ENCODE data around the gene CENPF.

CENPF gene

DNA sequence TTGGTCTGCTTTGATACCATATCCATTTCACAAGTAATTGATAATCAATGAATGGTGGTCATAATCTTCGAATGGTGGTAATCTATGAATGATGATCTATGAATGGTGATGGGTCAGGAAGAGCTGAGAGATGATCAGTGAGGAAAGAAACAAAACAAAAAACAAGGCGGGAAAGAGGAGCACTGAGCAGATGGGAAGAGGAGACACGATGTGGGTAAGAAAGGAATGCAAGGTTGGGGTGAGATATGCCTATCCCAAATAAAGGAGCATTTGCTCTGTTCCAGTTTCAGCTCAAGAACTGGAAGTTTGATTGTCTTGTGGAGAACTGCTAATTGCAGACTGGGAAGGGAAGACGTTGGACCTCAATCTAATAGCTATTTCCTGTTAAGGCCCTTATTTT lies 73.8 kb downstream of the CENPF start:
- Histone ChIP-seq H2AFZ (ENCODE audit: low read depth, low read length) (no peak overlapping the region), H3K36me3 (replicated peaks; ENCODE audit: low read depth, low read length) (peaks cover 18% of the 10 kb centered on the region), H3K4me2 (ENCODE audit: low read length) (no peak overlapping the region), H3K27me3 (ENCODE audit: low read depth, low read length) (no peaks in the 10 kb centered on the region), H3K4me3 (ENCODE audit: low read length) (no peak overlapping the region), H3K27ac (ENCODE audit: low read length) (no peak overlapping the region), H4K20me1 (ENCODE audit: insufficient read depth, low read length) (0 out of 2 replicates have a peak, but pooled peaks cover 10% of the 10 kb centered on the region), H3K79me2 (ENCODE audit: low read length) (no peaks in the 10 kb centered on the region), H3K9ac (ENCODE audit: low read length) (no peak overlapping the region), H3K9me3 (ENCODE audit: insufficient read depth, low read length) (no peaks in the 10 kb centered on the region), H3K4me1 (ENCODE audit: low read length) (no peaks in the 10 kb centered on the region)
- no peak for TF ChIP-seq EZH2phosphoT487 (IDR thresholded peaks at IDR 0.05; ENCODE audit: low read depth)
- TF ChIP-seq, protein P1, sequence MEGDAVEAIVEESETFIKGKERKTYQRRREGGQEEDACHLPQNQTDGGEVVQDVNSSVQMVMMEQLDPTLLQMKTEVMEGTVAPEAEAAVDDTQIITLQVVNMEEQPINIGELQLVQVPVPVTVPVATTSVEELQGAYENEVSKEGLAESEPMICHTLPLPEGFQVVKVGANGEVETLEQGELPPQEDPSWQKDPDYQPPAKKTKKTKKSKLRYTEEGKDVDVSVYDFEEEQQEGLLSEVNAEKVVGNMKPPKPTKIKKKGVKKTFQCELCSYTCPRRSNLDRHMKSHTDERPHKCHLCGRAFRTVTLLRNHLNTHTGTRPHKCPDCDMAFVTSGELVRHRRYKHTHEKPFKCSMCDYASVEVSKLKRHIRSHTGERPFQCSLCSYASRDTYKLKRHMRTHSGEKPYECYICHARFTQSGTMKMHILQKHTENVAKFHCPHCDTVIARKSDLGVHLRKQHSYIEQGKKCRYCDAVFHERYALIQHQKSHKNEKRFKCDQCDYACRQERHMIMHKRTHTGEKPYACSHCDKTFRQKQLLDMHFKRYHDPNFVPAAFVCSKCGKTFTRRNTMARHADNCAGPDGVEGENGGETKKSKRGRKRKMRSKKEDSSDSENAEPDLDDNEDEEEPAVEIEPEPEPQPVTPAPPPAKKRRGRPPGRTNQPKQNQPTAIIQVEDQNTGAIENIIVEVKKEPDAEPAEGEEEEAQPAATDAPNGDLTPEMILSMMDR (IDR thresholded peaks at IDR 0.05; ENCODE audit: low read depth, low read length): no peak

DNA sequence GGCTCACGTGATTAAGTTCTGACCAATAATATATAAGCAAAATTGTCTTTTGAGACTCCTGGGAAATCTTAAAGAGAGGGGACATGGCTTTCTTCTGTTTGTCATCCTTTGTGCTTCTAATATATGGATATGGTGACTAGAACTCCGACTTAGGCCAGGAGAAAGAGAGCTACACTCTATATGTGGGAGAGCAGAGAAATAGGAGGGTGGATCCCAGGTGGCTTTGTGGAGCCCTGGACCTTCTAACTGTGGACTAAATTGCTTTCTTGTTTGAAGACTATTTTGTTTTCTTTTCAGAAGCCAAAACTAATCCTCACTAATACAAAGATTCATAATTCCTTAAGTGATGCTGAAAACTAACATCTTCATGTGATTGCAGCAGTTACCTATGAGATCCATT lies 75.0 kb downstream of the CENPF start:
- no peak overlapping the region for H3K9ac ChIP-seq (ENCODE audit: low read length)
- no peaks in the 10 kb centered on the region for H3K9me3 ChIP-seq (ENCODE audit: insufficient read depth, low read length)
- no peak overlapping the region for H3K27ac ChIP-seq (ENCODE audit: low read length)
- H3K79me2 ChIP-seq (ENCODE audit: low read length): no peaks in the 10 kb centered on the region
- TF ChIP-seq, protein P1 (IDR thresholded peaks at IDR 0.05; ENCODE audit: low read depth, low read length): no peak
- H3K4me3 ChIP-seq (ENCODE audit: low read length): no peak overlapping the region
- H2AFZ ChIP-seq (ENCODE audit: low read depth, low read length): no peak overlapping the region
- no peaks in the 10 kb centered on the region for H3K27me3 ChIP-seq (ENCODE audit: low read depth, low read length)
- peaks cover 14% of the 10 kb centered on the region for H3K36me3 ChIP-seq (replicated peaks; ENCODE audit: low read depth, low read length)
- 0 out of 2 replicates have a peak, but pooled peaks cover 10% of the 10 kb centered on the region for H4K20me1 ChIP-seq (ENCODE audit: insufficient read depth, low read length)
- no peak overlapping the region for H3K4me2 ChIP-seq (ENCODE audit: low read length)
- H3K4me1 ChIP-seq (ENCODE audit: low read length): no peaks in the 10 kb centered on the region

DNA sequence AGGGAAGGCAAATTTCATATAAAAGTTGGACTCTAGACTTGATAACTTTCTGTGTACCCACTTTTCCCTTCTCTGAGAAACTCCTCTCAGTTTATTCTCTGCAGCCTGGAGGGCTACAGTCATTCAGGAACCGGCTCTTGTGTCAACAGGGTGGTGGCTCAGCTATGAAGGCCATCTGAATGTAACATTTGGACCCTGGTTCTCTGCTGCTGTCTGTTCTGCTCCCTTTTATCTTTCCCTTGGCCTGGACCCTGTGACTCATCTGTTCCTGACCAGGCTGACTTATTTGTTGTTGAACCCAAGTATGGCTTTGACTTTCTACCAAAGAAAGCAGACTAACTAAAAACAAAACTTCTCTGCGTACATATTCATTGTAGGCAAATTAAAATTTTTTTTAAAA lies 75.4 kb downstream of the CENPF start:
- no peak overlapping the region for H3K9ac ChIP-seq (ENCODE audit: low read length)
- H3K79me2 ChIP-seq (ENCODE audit: low read length): no peaks in the 10 kb centered on the region
- no peak overlapping the region for H3K27ac ChIP-seq (ENCODE audit: low read length)
- no peak overlapping the region for H3K4me2 ChIP-seq (ENCODE audit: low read length)
- peaks cover 14% of the 10 kb centered on the region for H3K36me3 ChIP-seq (replicated peaks; ENCODE audit: low read depth, low read length)
- no peak overlapping the region for H2AFZ ChIP-seq (ENCODE audit: low read depth, low read length)
- H3K4me1 ChIP-seq (ENCODE audit: low read length): no peaks in the 10 kb centered on the region
- no peak overlapping the region for H3K4me3 ChIP-seq (ENCODE audit: low read length)
- no peaks in the 10 kb centered on the region for H3K9me3 ChIP-seq (ENCODE audit: insufficient read depth, low read length)
- H4K20me1 ChIP-seq (ENCODE audit: insufficient read depth, low read length): 0 out of 2 replicates have a peak, but pooled peaks cover 10% of the 10 kb centered on the region
- no peaks in the 10 kb centered on the region for H3K27me3 ChIP-seq (ENCODE audit: low read depth, low read length)
- TF ChIP-seq, protein P1 (IDR thresholded peaks at IDR 0.05; ENCODE audit: low read depth, low read length): no peak
- no peak for TF ChIP-seq EZH2phosphoT487 (IDR thresholded peaks at IDR 0.05; ENCODE audit: low read depth)

DNA sequence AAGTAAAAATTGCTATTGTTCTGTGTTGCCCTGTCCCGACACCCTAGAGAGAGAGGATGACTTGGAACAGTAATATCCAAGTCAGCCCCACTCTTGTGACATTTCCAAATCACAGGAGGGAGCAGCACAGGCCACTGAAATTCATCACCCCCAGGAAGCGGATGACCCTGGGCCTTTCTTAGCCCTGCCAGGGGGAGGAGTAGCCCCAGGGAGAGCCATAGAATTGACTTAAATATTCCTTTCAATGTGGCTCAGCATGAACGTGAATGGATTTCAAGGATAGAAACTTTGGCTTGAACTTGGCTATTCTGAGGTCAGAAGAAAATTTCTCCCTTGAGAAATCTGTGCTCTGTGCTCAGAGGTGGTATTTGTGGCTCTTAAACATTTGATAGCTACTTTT lies 80.6 kb downstream of the CENPF start:
- H3K4me1 ChIP-seq (ENCODE audit: low read length): no peaks in the 10 kb centered on the region
- H3K4me2 ChIP-seq (ENCODE audit: low read length): no peak overlapping the region
- H3K36me3 ChIP-seq (replicated peaks; ENCODE audit: low read depth, low read length): no peaks in the 10 kb centered on the region
- H3K79me2 ChIP-seq (ENCODE audit: low read length): no peaks in the 10 kb centered on the region
- no peaks in the 10 kb centered on the region for H3K9me3 ChIP-seq (ENCODE audit: insufficient read depth, low read length)
- no peaks in the 10 kb centered on the region for H4K20me1 ChIP-seq (ENCODE audit: insufficient read depth, low read length)
- H3K4me3 ChIP-seq (ENCODE audit: low read length): no peak overlapping the region
- H3K9ac ChIP-seq (ENCODE audit: low read length): no peak overlapping the region
- H3K27me3 ChIP-seq (ENCODE audit: low read depth, low read length): no peaks in the 10 kb centered on the region
- H2AFZ ChIP-seq (ENCODE audit: low read depth, low read length): no peak overlapping the region
- TF ChIP-seq EZH2phosphoT487 (IDR thresholded peaks at IDR 0.05; ENCODE audit: low read depth): no peak
- TF ChIP-seq, protein P1 (IDR thresholded peaks at IDR 0.05; ENCODE audit: low read depth, low read length): no peak
- no peak overlapping the region for H3K27ac ChIP-seq (ENCODE audit: low read length)
